Measurements from ENCODE around the gene HOXD13.

HOXD13 gene

GRCh38 chr2:176092270-176093144 lies at the start of gene HOXD13:
Gene HOXD13, plus strand, starts transcription at chr2:176092721. Its CDS starts 170 bp downstream, at chr2:176092891.
- no peak for DNase-seq
- ATAC-seq, result no peak

GRCh38 chr2:176056406-176056805 lies 36.1 kb upstream of the HOXD13 start:
- ATAC-seq (no peak), DNase-seq (no peak)

- DNase-seq (no peak), ATAC-seq (no peak)
Measured at GRCh38 chr2:176063958-176064357, 28.6 kb upstream of the HOXD13 start.

- DNase-seq, result no peak
- ATAC-seq, result no peak
Measured at GRCh38 chr2:176066645-176067588, 25.6 kb upstream of the HOXD13 start.

- no peak for DNase-seq
- ATAC-seq, result no peak
Measured at GRCh38 chr2:176067589-176068418, 24.7 kb upstream of the HOXD13 start.

- DNase-seq (no peak), ATAC-seq (no peak)
Measured at GRCh38 chr2:176068419-176068832, 24.1 kb upstream of the HOXD13 start.

- no peak for ATAC-seq
- no peak for DNase-seq
Measured at GRCh38 chr2:176071330-176072291, 20.9 kb upstream of the HOXD13 start.

- DNase-seq (no peak), ATAC-seq (no peak)
Measured at GRCh38 chr2:176072292-176072669, 20.2 kb upstream of the HOXD13 start.

GRCh38 chr2:176072951-176073904 lies 19.3 kb upstream of the HOXD13 start:
- DNase-seq (no peak), ATAC-seq (no peak)

- no peak for DNase-seq
- ATAC-seq, result no peak
Measured at GRCh38 chr2:176074919-176075425, 17.5 kb upstream of the HOXD13 start.

GRCh38 chr2:176075481-176075880 lies 17.0 kb upstream of the HOXD13 start:
- ATAC-seq, result no peak
- no peak for DNase-seq

- DNase-seq (no peak), ATAC-seq (no peak)
Measured at GRCh38 chr2:176076063-176076462, 16.5 kb upstream of the HOXD13 start.

- DNase-seq (no peak), ATAC-seq (no peak)
Measured at GRCh38 chr2:176076796-176077195, 15.7 kb upstream of the HOXD13 start.

GRCh38 chr2:176078541-176079284 lies 13.8 kb upstream of the HOXD13 start:
- DNase-seq (no peak), ATAC-seq (no peak)

GRCh38 chr2:176079285-176079830 lies 13.2 kb upstream of the HOXD13 start:
- DNase-seq, result no peak

GRCh38 chr2:176079831-176080539 lies 12.5 kb upstream of the HOXD13 start:
- ATAC-seq (peak; percentile 49), DNase-seq (peak; percentile 54)

More at GRCh38 chr2:176079285-176079830, 13.2 kb upstream of the HOXD13 start:
- ATAC-seq, result no peak

- DNase-seq (no peak), ATAC-seq (no peak)
Measured at GRCh38 chr2:176080540-176081375, 11.8 kb upstream of the HOXD13 start.
